Measurements from ENCODE around the gene PCNX4. TPM values are rescaled to one million over a fixed set of nuclear protein-coding genes. Genes with fewer than 3 reads are reported as not detected.

The PCNX4 gene
- total RNA-seq, 1 donor from 2014 or later, result 79.0 TPM

GRCh38 chr14:60161196-60162107 lies 69.7 kb downstream of the PCNX4 start:
- no peaks in the 10 kb centered on the region for H3K27me3 Mint-ChIP-seq (ENCODE audit: low read depth)
- TF ChIP-seq CTCF (IDR thresholded peaks at IDR 0.05; ENCODE audit: unreplicated experiment), result no peak
- no peaks in the 10 kb centered on the region for H3K9me3 Mint-ChIP-seq
- peaks cover 2% of the 10 kb centered on the region for H3K36me3 Mint-ChIP-seq
- peaks cover 20% of the 10 kb centered on the region for H3K4me1 Mint-ChIP-seq
- H3K27ac Mint-ChIP-seq, result peak overlapping the region; percentile 5
- no peak overlapping the region for H3K4me3 Mint-ChIP-seq
- no peak for DNase-seq (ENCODE audit: low spot score in 2 of 2, unreplicated experiment in 2 of 2)

- peaks cover 2% of the 10 kb centered on the region for H3K27me3 Mint-ChIP-seq (ENCODE audit: low read depth)
- no peak for DNase-seq (ENCODE audit: low spot score in 2 of 2, unreplicated experiment in 2 of 2)
- TF ChIP-seq CTCF (IDR thresholded peaks at IDR 0.05; ENCODE audit: unreplicated experiment), result no peak
- no peak overlapping the region for H3K27ac Mint-ChIP-seq
- H3K36me3 Mint-ChIP-seq, result peaks cover 2% of the 10 kb centered on the region
- H3K4me1 Mint-ChIP-seq, result peaks cover 20% of the 10 kb centered on the region
- peak overlapping the region; percentile 96 for H3K4me3 Mint-ChIP-seq
- H3K9me3 Mint-ChIP-seq, result no peaks in the 10 kb centered on the region
Measured at GRCh38 chr14:60163693-60164092, 72.0 kb downstream of the PCNX4 start.

GRCh38 chr14:60164404-60164711 lies 72.6 kb downstream of the PCNX4 start:
- Mint-ChIP-seq H3K4me1 (peaks cover 20% of the 10 kb centered on the region), H3K36me3 (peaks cover 2% of the 10 kb centered on the region), H3K27me3 (ENCODE audit: low read depth) (peaks cover 2% of the 10 kb centered on the region), H3K9me3 (no peaks in the 10 kb centered on the region), H3K4me3 (peak overlapping the region; percentile 96), H3K27ac (peak overlapping the region; percentile 98)
- TF ChIP-seq CTCF (IDR thresholded peaks at IDR 0.05; ENCODE audit: unreplicated experiment), result no peak
- DNase-seq (ENCODE audit: low spot score in 2 of 2, unreplicated experiment in 2 of 2), result no peak

- TF ChIP-seq CTCF (IDR thresholded peaks at IDR 0.05; ENCODE audit: unreplicated experiment), result no peak
- Mint-ChIP-seq H3K36me3 (no peaks in the 10 kb centered on the region), H3K27me3 (ENCODE audit: low read depth) (peaks cover 2% of the 10 kb centered on the region), H3K27ac (peak within 1 kb of the TSS; percentile 98), H3K9me3 (no peaks in the 10 kb centered on the region), H3K4me1 (peaks cover 16% of the 10 kb centered on the region), H3K4me3 (peak within 1 kb of the TSS; percentile 96)
- peak; percentile 52 to 78 for DNase-seq (ENCODE audit: low spot score in 2 of 2, unreplicated experiment in 2 of 2)
Measured at GRCh38 chr14:60164712-60165546, 73.2 kb downstream of the PCNX4 start, which contains the start of gene DHRS7. Gene DHRS7 (minus strand): TSS chr14:60165398. CDS start chr14:60165309, 89 bp downstream.

- TF ChIP-seq CTCF (IDR thresholded peaks at IDR 0.05; ENCODE audit: unreplicated experiment), result no peak
- H3K4me1 Mint-ChIP-seq, result peaks cover 16% of the 10 kb centered on the region
- DNase-seq (ENCODE audit: low spot score in 2 of 2, unreplicated experiment in 2 of 2), result no peak
- H3K27me3 Mint-ChIP-seq (ENCODE audit: low read depth), result peaks cover 2% of the 10 kb centered on the region
- H3K4me3 Mint-ChIP-seq, result peak overlapping the region; percentile 63
- H3K36me3 Mint-ChIP-seq, result no peaks in the 10 kb centered on the region
- H3K27ac Mint-ChIP-seq, result peak overlapping the region; percentile 82
- H3K9me3 Mint-ChIP-seq, result no peaks in the 10 kb centered on the region
Measured at GRCh38 chr14:60165547-60165876, 73.8 kb downstream of the PCNX4 start.
